ENCODE data around the gene SREK1.
"Not testable (repeated sequence)": the region's sequence is repeated elsewhere in the genome, so short reads cannot be mapped to it uniquely, and the experiment has no call there.

SREK1 gene

GRCh38 chr5:66222896-66223295 is 78.8 kb downstream of the SREK1 start:
- not testable (repeated sequence) for DNase-seq

GRCh38 chr5:66223637-66224036 is 79.5 kb downstream of the SREK1 start:
- DNase-seq: no peak

GRCh38 chr5:66224274-66224673 is 80.2 kb downstream of the SREK1 start:
- no peak for DNase-seq

GRCh38 chr5:66224773-66225553 is 80.9 kb downstream of the SREK1 start:
- no peak for DNase-seq

GRCh38 chr5:66230551-66230950 is 86.5 kb downstream of the SREK1 start:
- no peak for DNase-seq

GRCh38 chr5:66231508-66231907 is 87.4 kb downstream of the SREK1 start:
- DNase-seq: no peak

GRCh38 chr5:66232275-66232674 is 88.2 kb downstream of the SREK1 start:
- DNase-seq: no peak

- DNase-seq: no peak
These were observed 88.8 kb downstream of the SREK1 start for GRCh38 chr5:66232706-66233445.
